ENCODE results near the gene NECAB2. TPM values are rescaled to one million over a fixed set of nuclear protein-coding genes. Genes with fewer than 3 reads are reported as not detected.

NECAB2 gene
- 10 to 100 TPM in 1 of 5 donors, 1 to 10 TPM in 1, not detected in 3; 1.7 to 11.2 TPM for total RNA-seq
- 1 to 10 TPM in 1 of 3 donors, under 1 TPM in 2; 0.46 to 1.7 (median 0.65) TPM for polyA plus RNA-seq
- long read RNA-seq, donor 1, result 0 reads
- long read RNA-seq, donor 2, result 0 reads
- long read RNA-seq, donor 3, result 0 reads
- long read RNA-seq, donor 4, result 0 reads
- long read RNA-seq, donor 5, result 0 reads
- long read RNA-seq, donor 6, result 0 reads
- long read RNA-seq, donor 7, partial matches to known transcripts, result 0 of 1 reads
- long read RNA-seq, donor 7, other reads (novel, unspliced or antisense), result 0 of 1 reads
- long read RNA-seq, donor 8, result 0 reads
- long read RNA-seq, donor 9, result 0 reads
- long read RNA-seq, donor 10, result 0 reads

- DNase-seq, result peak; percentile 43 to 72
- H3K27ac ChIP-seq, result no peak within 1 kb of the TSS
- peaks cover 0 to 12% (median 8%) of the 10 kb centered on the region in 4 donors for H3K4me1 ChIP-seq
- peaks cover 0 to 29% (median 20%) of the 10 kb centered on the region in 3 donors for H3K27me3 ChIP-seq
- 10 to 24% (median 12%) methylated on average over 20 to 35 of the region's 35 CpGs for whole genome bisulfite sequencing, 5 donors
- H3K36me3 ChIP-seq, result peaks cover 9 to 36% (median 35%) of the 10 kb centered on the region in 4 donors
- H3K4me3 ChIP-seq, result peak within 1 kb of the TSS; percentile 31 to 42 (median 40)
- no peaks in the 10 kb centered on the region for H3K9me3 ChIP-seq
- no peak for TF ChIP-seq POLR2A (IDR thresholded peaks at IDR 0.05)
- TF ChIP-seq CTCF (IDR thresholded peaks at IDR 0.05), result peak in 3 of 7 experiments; percentile 34 to 67 (median 60)
- TF ChIP-seq EP300 (IDR thresholded peaks at IDR 0.05), result no peak
- no peak for TF ChIP-seq POLR2AphosphoS5 (IDR thresholded peaks at IDR 0.05)
- intact Hi-C loops (cut with DNase I; ENCODE audit: low total_unique reads), result loop anchor here (5.0 kb wide), 1 partner anchor 94 kb away; no protein-coding TSS in a partner anchor
Measured at GRCh38 chr16:83967838-83968305, at the start of gene NECAB2. Gene NECAB2, plus strand, starts transcription at chr16:83968244. Its CDS starts 405 bp downstream, at chr16:83968649.

- intact Hi-C loops (cut with DNase I; ENCODE audit: low total_unique reads), result no loop called here
- no peaks in the 10 kb centered on the region for H3K9me3 ChIP-seq
- DNase-seq, result no peak
- H3K27me3 ChIP-seq, result no peaks in the 10 kb centered on the region
- H3K36me3 ChIP-seq, result peaks cover 40 to 95% (median 85%) of the 10 kb centered on the region in 4 donors
- H3K4me1 ChIP-seq, result no peaks in the 10 kb centered on the region
- no peak overlapping the region for H3K27ac ChIP-seq
- H3K4me3 ChIP-seq, result no peak overlapping the region
- TF ChIP-seq EP300 (IDR thresholded peaks at IDR 0.05), result no peak
- no peak for TF ChIP-seq CTCF (IDR thresholded peaks at IDR 0.05)
- TF ChIP-seq POLR2A (IDR thresholded peaks at IDR 0.05), result no peak
- no peak for TF ChIP-seq POLR2AphosphoS5 (IDR thresholded peaks at IDR 0.05)
- WGBS, 5 donors, result 92 to 99% (median 94%) methylated on average over 2 of the region's 2 CpGs
Measured at GRCh38 chr16:83920894-83921491, 47.1 kb upstream of the NECAB2 start.

- Histone ChIP-seq H3K4me1 (peaks cover 0 to 12% (median 9%) of the 10 kb centered on the region in 4 donors), H3K36me3 (peaks cover 14 to 80% (median 67%) of the 10 kb centered on the region in 4 donors), H3K4me3 (no peak overlapping the region), H3K27ac (no peak overlapping the region), H3K27me3 (no peaks in the 10 kb centered on the region), H3K9me3 (no peaks in the 10 kb centered on the region)
- TF ChIP-seq CTCF (IDR thresholded peaks at IDR 0.05), result no peak
- intact Hi-C loops (cut with DNase I; ENCODE audit: low total_unique reads), result no loop called here
- DNase-seq, result no peak
- WGBS, 5 donors, result 90 to 91% (median 91%) methylated on average over 21 to 31 of the region's 31 CpGs
Measured at GRCh38 chr16:83923581-83924365, 44.3 kb upstream of the NECAB2 start.

- TF ChIP-seq EP300 (IDR thresholded peaks at IDR 0.05) (no peak), POLR2AphosphoS5 (IDR thresholded peaks at IDR 0.05) (no peak), POLR2A (IDR thresholded peaks at IDR 0.05) (no peak), CTCF (IDR thresholded peaks at IDR 0.05) (no peak)
- no peak for DNase-seq
- peaks cover 5 to 77% (median 64%) of the 10 kb centered on the region in 4 donors for H3K36me3 ChIP-seq
- 73 to 90% (median 82%) methylated on average over 13 of the region's 13 CpGs for WGBS, 5 donors
- no peaks in the 10 kb centered on the region for H3K27me3 ChIP-seq
- H3K27ac ChIP-seq, result no peak overlapping the region
- peaks cover 0 to 12% (median 9%) of the 10 kb centered on the region in 4 donors for H3K4me1 ChIP-seq
- H3K9me3 ChIP-seq, result no peaks in the 10 kb centered on the region
- H3K4me3 ChIP-seq, result no peak overlapping the region
- intact Hi-C loops (cut with DNase I; ENCODE audit: low total_unique reads), result no loop called here
Measured at GRCh38 chr16:83924686-83925085, 43.4 kb upstream of the NECAB2 start.

All from stomach (tissue), 19 donors.